ENCODE results near the gene LRP5. TPM values are rescaled to one million over a fixed set of nuclear protein-coding genes. Genes with fewer than 3 reads are reported as not detected.

Gene LRP5
- total RNA-seq, 1 experiment from 2014 or later: 55.2 TPM

DNA sequence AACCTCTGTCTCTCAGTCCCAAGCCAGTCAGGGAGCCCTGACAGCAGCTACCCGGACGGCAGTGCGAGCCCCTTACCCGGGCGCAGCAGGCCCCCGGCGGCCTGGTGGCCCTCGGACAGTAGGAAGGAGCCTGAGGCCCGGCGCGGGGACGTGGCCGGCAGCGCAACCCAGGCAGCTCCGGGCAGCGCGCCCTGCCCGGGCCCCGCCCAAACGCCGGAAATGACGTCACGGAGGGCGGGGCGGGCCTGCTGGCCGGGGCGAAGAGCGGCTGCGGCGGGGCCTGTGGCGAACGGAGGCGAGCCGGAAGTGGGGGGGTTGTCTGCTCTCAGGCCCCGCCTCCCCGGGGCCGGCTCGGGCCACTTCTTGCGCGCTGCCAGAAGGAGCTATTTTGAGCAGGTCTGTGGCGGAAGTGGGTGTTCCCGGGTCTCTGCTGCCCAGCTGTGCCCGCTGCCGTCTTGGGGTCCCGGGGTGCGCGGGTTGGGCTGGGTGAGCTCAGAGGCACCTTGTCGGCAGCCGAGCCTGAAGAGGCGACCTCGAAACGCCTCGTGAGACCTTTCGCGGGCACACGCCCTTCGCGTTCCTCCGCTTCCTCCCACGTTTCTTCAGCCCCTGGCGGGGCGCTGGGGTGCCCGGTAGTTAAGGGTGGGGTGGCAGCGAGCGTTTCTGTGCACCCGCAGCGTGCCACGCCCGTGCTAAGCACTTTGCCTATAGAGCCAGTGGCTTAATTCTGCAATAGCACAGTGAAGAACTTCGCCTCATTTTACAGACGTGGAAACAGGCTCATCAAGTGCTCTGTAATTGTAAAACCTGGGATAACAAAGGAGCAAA lies 40.4 kb upstream of the LRP5 start, which contains the start of gene C11orf24 (continued):
- TF ChIP-seq CBX3 (IDR thresholded peaks at IDR 0.05; ENCODE audit: low read depth) (no peak), JUND (IDR thresholded peaks at IDR 0.05) (peak; percentile 55; the same call in 1 of the 2 replicates), SIN3A (IDR thresholded peaks at IDR 0.05; ENCODE audit: low read depth) (peak; percentile 71; the same call in 1 of the 2 replicates), ELF1 (IDR thresholded peaks at IDR 0.05; ENCODE audit: borderline replicate concordance, low read depth) (no peak; the same call in 1 of the 2 replicates), ZNF274 (IDR thresholded peaks at IDR 0.05; ENCODE audit: low read depth, low read length) (no peak)

DNA sequence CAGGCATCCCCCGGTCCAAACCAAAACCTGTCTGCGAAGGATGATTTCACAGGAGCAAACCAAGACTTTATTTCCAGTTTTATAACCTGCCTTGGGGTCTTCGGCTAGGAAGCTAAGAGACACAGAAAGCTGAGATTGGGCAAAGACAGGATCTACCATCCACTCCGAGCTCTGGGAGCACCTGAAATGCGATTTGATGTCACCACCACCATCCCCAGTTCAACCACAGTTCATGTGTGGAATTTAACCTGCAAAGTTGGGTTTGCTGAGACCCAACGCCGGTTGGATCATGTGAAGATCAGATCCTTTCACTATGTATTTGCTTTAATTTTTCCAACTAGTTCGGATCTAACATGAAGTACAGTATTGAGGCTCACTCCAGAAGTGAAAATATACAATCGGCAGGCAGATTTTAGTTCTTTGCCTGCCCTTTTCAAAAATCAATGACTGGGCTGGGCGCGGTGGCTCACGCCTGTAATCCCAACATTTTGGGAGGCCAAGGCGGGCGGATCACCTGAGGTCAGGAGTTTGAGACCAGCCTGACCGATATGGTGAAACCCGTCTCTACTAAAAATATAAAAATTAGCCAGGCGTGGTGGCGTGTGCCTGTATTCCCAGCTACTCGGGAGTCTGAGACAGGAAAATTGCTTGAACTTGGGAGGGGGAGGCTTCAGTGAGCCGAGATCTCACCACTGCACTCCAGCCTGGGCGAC lies 39.2 kb upstream of the LRP5 start:
- no peak overlapping the region for H2AFZ ChIP-seq (ENCODE audit: low read depth, low read length, poor library complexity, severe bottlenecking)
- H4K20me1 ChIP-seq (ENCODE audit: insufficient read depth): no peaks in the 10 kb centered on the region
- ATAC-seq (no peak), DNase-seq (ENCODE audit: low read depth, low spot score) (no peak)
- no peak for TF ChIP-seq POLR2AphosphoS5 (IDR thresholded peaks at IDR 0.05; ENCODE audit: low read depth, low read length)
- TF ChIP-seq, protein P1, sequence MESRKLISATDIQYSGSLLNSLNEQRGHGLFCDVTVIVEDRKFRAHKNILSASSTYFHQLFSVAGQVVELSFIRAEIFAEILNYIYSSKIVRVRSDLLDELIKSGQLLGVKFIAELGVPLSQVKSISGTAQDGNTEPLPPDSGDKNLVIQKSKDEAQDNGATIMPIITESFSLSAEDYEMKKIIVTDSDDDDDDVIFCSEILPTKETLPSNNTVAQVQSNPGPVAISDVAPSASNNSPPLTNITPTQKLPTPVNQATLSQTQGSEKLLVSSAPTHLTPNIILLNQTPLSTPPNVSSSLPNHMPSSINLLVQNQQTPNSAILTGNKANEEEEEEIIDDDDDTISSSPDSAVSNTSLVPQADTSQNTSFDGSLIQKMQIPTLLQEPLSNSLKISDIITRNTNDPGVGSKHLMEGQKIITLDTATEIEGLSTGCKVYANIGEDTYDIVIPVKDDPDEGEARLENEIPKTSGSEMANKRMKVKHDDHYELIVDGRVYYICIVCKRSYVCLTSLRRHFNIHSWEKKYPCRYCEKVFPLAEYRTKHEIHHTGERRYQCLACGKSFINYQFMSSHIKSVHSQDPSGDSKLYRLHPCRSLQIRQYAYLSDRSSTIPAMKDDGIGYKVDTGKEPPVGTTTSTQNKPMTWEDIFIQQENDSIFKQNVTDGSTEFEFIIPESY (IDR thresholded peaks at IDR 0.05; ENCODE audit: extremely low read depth, insufficient replicate concordance, low read length): no peak
- CTCF ChIA-PET: interaction anchor here (2.6 to 5.7 kb wide), 2 partner anchors 15 to 24 kb away, joined by 10 to 30 read pairs; no protein-coding TSS in a partner anchor
- POLR2A ChIA-PET: interaction anchor here (1.6 to 1.7 kb wide), 3 partner anchors 23 to 53 kb away, joined by 4 read pairs; no protein-coding TSS in a partner anchor
- peaks cover 40% of the 10 kb centered on the region for H3K79me2 ChIP-seq (ENCODE audit: insufficient read depth, low read length)
- peak overlapping the region; percentile 90 for H3K27ac ChIP-seq (ENCODE audit: low read depth, low read length)
- no peaks in the 10 kb centered on the region for H3K27me3 ChIP-seq (ENCODE audit: insufficient read depth, low read length)
- intact Hi-C loops (cut with micrococcal nuclease): no loop called here
- H3K9ac ChIP-seq (ENCODE audit: low read length): peak overlapping the region; percentile 98
- H3K9me2 ChIP-seq (ENCODE audit: insufficient read depth): no peaks in the 10 kb centered on the region
- H3K36me3 ChIP-seq (ENCODE audit: control insufficient read depth in 1 of 2, insufficient read depth in 2 of 2, low read length in 2 of 2): peaks cover 0 to 6% of the 10 kb centered on the region in 2 experiments; a peak in 1 of 4 replicates
- BruUV-seq (replicated peaks): no TSS peak
- no peaks in the 10 kb centered on the region for H3K9me3 ChIP-seq (ENCODE audit: control insufficient read depth in 1 of 2, insufficient read depth in 1 of 2, low read depth in 1 of 2, low read length in 2 of 2)
- RAD21 ChIA-PET (ENCODE audit: low non-redundant PET in 1 of 2, low total read pairs in 2 of 2, uncharacterized antibody in 2 of 2, unreplicated experiment in 2 of 2): no interaction called here
- H3K4me2 ChIP-seq (ENCODE audit: low read length): peak overlapping the region; percentile 90
- peaks cover 29 to 62% of the 10 kb centered on the region in 2 experiments for H3K4me1 ChIP-seq (ENCODE audit: control insufficient read depth in 1 of 2, insufficient read depth in 2 of 2, low read length in 2 of 2)
- H3K4me3 ChIP-seq (replicated peaks in 1 of 2; ENCODE audit: low read depth in 1 of 2, low read length in 2 of 2): peak overlapping the region; percentile 93 to 98

Data from HCT116 (cell line).